Activated naive CD4-positive, alpha-beta T cell treated with Interleukin-2 at 50 U/mL for 16 hours (primary cell): ENCODE results near the gene VPS37B.
"Not testable (repeated sequence)": the region's sequence is repeated elsewhere in the genome, so short reads cannot be mapped to it uniquely, and the experiment has no call there.

Experiments
- DNase-seq: peaks from one replicate; pipeline ENCODE4 v3.0.0-alpha.2; 2020

VPS37B gene

DNA sequence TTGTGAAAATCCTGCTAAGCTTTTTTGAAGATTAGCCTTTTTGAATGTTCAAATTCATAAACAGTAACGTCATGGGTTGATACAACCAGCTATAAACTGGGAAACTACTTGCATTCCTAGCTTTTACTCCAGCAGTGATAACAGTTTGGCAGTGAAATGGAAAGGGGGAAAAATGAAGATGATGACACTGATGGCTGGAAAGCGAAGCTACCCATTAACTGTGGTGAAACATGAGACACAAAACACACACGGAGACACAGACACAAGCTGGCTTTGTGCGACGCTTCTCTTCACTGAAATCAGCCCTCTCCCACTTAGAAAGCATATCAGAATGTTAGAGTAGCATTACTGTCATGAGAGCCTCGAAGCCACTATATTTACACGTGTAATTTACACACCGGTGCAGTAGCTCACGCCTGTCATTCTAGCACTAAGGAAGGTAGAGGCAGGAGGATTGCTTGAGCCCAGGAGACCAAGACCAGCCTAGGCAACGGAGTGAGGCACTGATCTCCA is 15.7 kb downstream of the VPS37B start:
- no peak for DNase-seq

DNA sequence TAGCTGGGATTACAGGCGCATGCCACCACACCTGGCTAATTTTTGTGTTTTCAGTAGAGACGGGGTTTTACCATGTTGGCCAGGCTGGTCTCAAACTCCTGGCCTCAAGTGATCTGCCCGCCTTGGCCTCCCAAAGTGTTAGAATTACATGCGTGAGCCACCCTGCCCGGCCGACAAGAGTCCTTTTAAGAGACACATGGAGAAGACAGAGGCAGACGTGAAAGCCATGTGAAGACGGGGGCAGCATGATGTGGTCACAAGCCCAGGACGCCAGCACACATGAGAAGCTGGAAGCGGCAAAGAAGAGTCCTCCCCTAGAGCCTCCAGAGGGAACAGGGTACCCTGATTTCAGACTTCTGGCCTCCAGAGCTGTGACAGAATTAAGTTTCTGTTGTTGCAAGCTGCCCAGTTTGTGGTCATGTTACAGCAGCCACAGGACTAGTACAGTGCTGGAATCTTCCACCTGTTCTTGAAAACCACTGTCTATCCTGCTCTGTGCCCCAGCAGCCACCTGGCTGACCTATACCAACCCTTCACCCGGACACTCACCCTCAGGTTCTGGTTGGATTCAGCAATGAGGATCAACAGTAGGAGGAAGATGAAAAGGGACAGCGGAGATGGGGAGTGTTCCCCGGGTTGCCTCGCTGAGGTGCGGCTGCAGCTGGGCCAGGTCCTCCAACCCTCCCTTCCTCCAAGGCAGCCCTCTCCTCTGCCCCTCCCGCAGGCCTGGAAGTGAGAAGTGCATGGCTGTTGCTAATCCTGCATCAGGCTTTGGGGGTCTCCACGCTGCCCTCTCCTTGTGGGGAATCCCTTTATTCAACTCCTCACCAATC is 16.9 kb downstream of the VPS37B start:
- no peak for DNase-seq

DNA sequence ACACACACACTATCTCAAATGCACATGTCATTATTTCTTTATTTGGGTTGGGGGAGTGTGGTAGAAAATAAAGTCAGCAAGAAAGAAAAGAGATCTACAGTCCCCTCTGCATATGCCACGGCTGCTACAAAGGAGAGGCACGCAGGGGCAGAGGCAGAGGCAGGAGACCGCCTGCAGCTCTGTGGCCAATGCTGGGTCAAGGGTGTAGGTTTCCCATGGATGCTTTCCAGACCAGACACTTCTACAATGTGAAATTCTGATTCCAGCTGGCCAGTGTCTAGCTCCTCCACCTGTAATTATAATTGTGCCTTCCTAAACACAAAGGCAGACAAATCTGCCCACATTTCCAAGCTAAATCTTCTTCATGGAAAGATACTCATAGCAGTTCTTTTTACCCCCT is 19.2 kb downstream of the VPS37B start:
- DNase-seq: no peak

GRCh38 chr12:122876281-122876680 is 19.6 kb downstream of the VPS37B start:
- DNase-seq: not testable (repeated sequence)

GRCh38 chr12:122875590-122876220 is 20.2 kb downstream of the VPS37B start:
- peak; percentile 28 for DNase-seq

GRCh38 chr12:122874081-122874480 is 21.8 kb downstream of the VPS37B start:
- DNase-seq: peak; percentile 45

GRCh38 chr12:122873540-122873939 is 22.4 kb downstream of the VPS37B start:
- DNase-seq: no peak

GRCh38 chr12:122872815-122873361 is 23.0 kb downstream of the VPS37B start:
- DNase-seq: no peak

DNA sequence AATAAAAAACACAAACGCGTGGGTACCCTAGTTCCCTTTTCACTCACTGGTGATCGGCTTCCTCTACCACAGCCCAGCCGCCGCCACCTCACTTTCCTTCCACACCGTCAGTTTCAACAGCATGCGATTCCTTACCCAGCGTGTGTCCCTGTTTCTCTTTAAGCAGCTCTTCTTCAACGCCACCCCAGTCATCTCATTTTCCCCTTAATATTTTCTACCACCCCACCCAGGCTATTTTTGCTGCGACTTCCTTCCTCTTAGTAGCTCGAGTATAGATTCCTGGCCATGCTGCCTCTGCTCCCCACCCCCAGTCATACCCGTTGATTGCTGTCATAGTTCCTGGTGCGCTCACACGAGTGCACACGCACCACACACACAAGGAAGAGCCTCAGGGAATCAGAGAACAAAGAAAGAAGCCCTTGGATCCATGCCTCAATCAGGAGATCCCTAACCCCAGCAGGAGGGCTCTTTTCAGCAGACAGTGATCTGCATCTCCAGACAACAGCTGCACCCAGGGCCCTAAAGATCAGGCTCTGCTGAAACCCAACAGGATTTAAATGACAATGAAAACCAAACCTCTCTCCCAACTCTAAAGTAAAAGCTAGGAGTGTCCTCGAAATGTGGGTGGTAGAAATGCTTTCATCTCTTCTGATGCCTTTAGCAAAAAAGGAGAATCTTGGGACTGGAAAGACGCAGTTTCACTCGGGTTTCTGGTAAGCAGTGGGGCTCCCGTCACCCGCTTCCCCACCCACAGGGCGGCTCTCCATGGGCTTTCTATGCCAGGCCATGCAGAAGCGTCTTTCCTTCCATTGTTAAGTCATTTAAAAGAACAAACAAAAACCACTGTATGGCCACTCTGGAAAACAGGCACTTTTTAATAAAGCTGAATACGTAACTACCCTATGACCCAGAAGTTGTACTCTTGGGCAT is 23.8 kb downstream of the VPS37B start:
- DNase-seq: peak; percentile 75

DNA sequence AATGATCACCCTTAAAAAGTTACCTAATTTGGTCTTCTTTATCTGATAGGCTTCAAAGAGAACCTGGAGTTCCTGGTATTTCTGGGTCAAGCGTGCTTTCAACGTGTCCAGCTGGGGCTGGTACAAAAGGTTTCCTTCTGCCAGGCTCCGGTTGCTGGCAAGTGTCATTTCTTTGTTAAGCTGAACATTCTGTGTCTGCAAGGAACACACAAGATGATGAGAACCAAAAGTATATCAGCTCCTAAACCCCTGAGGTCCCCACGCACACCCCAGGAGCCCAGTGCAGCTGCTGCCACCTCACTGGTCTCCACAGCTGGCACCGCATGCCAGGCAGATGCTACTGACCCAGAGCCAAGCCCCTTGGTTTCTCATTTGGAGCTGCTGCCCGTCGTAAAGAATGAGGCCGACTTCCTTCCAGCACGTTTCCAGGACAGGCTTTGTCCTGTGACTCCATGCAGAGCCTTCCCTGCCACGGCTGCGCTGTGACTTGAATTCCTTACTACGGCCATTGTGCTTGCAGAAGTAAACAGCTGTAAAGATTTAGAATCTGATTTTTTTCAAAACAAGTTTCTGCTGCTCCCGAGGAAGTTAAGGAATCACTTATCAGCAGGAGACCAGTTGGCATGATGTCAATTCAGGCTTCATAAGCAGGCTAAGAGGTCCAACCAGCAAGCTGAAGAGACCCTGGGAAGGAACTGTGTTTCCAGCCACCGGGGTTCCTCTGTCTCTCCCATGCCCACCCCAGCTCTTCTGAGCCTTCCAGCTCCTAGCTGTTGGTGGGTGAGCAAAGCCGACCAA is 24.9 kb downstream of the VPS37B start:
- no peak for DNase-seq

GRCh38 chr12:122870163-122870842 is 25.6 kb downstream of the VPS37B start:
- DNase-seq: no peak

GRCh38 chr12:122869207-122869973 is 26.5 kb downstream of the VPS37B start:
- DNase-seq: no peak

GRCh38 chr12:122868471-122869177 is 27.3 kb downstream of the VPS37B start:
- DNase-seq: no peak

DNA sequence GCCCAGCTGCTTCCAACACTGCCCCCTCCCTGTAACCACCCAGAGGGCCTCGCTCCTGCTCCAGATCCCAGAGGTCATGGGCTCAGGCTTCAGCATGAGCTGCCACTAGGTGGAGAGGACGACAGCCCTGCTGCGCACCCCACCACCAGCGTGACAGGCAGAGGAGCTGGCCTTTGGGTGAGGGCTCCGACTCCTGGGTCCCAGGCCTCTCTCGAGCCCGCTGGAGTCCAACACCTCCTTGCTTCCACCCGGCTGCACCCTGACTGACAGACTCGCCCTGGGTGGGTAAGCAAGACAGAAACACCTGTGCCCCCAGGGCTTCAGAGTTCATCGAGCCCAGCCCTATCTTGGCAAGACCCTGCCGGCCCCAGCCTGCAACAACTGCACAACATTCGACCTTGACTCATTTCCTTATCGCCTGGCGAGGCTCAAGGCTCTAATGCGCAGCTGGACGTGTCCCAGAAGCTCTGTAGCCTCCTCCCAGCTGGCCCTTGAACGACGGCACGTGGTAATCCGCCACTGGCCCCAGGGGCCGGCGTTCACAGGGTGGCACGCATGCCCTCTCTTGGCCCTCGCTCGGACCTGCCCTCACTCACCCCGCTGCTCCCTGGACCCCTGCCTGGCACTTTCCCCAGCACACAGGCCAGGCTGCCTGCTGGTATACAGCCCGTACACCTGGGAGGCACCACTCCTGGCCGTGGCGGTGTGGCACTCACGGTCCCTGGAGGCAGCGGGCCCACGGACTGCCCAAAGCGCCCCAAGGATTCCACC is 28.0 kb downstream of the VPS37B start:
- no peak for DNase-seq

DNA sequence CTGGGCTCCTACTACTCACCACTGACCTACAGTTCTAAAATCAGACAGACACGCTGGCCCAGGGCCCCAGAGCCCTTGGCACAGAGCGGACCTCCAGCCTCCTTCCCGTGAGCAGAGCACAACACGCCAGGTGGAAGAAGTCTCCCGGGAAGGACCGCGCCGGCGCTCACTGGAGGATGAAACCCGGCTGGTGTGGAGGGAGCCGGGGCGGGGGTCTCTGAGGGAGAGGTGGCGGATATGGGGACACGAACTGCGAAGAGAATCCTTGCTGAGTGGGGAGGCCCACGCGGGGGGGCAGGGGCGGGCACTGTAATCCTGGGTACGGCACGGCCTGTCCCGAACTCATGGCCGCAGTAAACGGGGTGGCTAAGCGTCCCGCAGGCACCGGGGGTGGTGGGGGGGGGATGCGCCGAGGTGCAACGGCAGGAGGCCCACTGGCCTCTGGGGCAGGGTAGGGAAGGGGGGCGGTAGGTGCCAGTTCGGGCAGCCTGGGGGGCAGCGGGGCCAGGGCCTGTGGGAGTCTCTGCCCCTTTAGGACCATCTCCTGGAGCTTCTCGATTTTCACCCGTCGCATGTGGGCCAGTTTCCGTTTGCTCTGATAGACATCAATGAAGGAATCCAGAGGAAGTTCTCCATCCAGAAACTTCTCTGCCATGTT is 28.8 kb downstream of the VPS37B start:
- no peak for DNase-seq

GRCh38 chr12:122866379-122866778 is 29.5 kb downstream of the VPS37B start:
- no peak for DNase-seq

GRCh38 chr12:122865268-122866231 is 30.4 kb downstream of the VPS37B start:
- no peak for DNase-seq
